GM12878 (cell line): Measurements from ENCODE around the gene CCSER2. TPM values are rescaled to one million over a fixed set of nuclear protein-coding genes. Genes with fewer than 3 reads are reported as not detected.

ENCODE experiments used
- ATAC-seq: fragments of 200-7000 bp; cut with Tn5 transposase; 3 replicates; pipeline ENCODE4 v1.9.1; 2020; ENCODE audit warnings: mild to moderate bottlenecking, moderate library complexity
- BruUV-seq: library from RNA; stranded (reverse); fragments of 400-500 nt; replicated peaks from 2 replicates; lab custom pipeline; 2021; lab: Mats Ljungman, UMichigan
- CTCF ChIA-PET: fragments of 300-600 bp; sonication (Branson Sonifier 250); formaldehyde crosslinking; extraction: SDS; loops from one replicate; lab custom pipeline; 2021; ENCODE audit warnings: inconsistent platforms; lab: Yijun Ruan, JAX
- POLR2A ChIA-PET: fragments of 350-600 bp; formaldehyde crosslinking; extraction: SDS; loops from one replicate; lab custom pipeline; 2021; ENCODE audit warnings: inconsistent platforms; lab: Charles Lee
- RAD21 ChIA-PET: fragments of 300-600 bp; sonication (Branson Sonifier 250); formaldehyde crosslinking; loops from one replicate; lab custom pipeline; 2023; ENCODE audit warnings: antibody characterized with exemption; ENCODE audit not compliant: unreplicated experiment; lab: Charles Lee
- SMC1A ChIA-PET: fragments of 300-600 bp; sonication (Branson Sonifier 250); formaldehyde crosslinking; loops from one replicate; lab custom pipeline; 2023; ENCODE audit not compliant: unreplicated experiment, uncharacterized antibody; lab: Charles Lee
- DNase-seq: peaks from one replicate; pipeline ENCODE4 v3.0.0-alpha.2; 2011; ENCODE audit warnings: low read depth, low spot score
- FAIRE-seq: peaks from 3 replicates; lab custom pipeline; 2011; peaks lifted over from hg19 to GRCh38; lab: Jason Lieb, UNC
- H2AFZ ChIP-seq: 2 replicates; pipeline ENCODE4 v1.6.0; 2011; ENCODE audit warnings: low read depth, low read length, control low read depth; ENCODE audit not compliant: control insufficient read depth
- H3K27ac ChIP-seq: 2 replicates; pipeline ENCODE4 v1.5.1; 2011; ENCODE audit warnings: control low read depth; ENCODE audit not compliant: control insufficient read depth, insufficient read depth
- H3K27me3 ChIP-seq, 2 experiments: replicated peaks in 1 of 2; 2 replicates each; pipeline versions ENCODE4 v1.6.0 to v1.6.1; 2011; ENCODE audit warnings: low read length in 1 of 2; ENCODE audit not compliant: control insufficient read depth in 2 of 2, insufficient read depth in 2 of 2
- H3K36me3 ChIP-seq, 2 experiments: 2 replicates each; pipeline ENCODE4 v1.5.1; 2011; ENCODE audit warnings: low read length in 1 of 2; ENCODE audit not compliant: control insufficient read depth in 2 of 2, insufficient read depth in 2 of 2
- H3K4me1 ChIP-seq: 2 replicates; pipeline ENCODE4 v1.6.1; 2011; ENCODE audit warnings: mild to moderate bottlenecking, low read length, moderate library complexity, mixed read lengths; ENCODE audit not compliant: control insufficient read depth, insufficient read depth
- H3K4me2 ChIP-seq: 2 replicates; pipeline ENCODE4 v1.6.0; 2011; ENCODE audit warnings: control low read depth; ENCODE audit not compliant: control insufficient read depth, insufficient read depth
- H3K4me3 ChIP-seq: fragments of 200-600 bp; sonication (generic); 2 replicates; pipeline ENCODE4 v1.5.1; 2016
- H3K79me2 ChIP-seq: 2 replicates; pipeline ENCODE4 v1.6.0; 2011; ENCODE audit warnings: low read length; ENCODE audit not compliant: control insufficient read depth, insufficient read depth
- H3K9ac ChIP-seq: 2 replicates; pipeline ENCODE4 v1.8.0; 2011; ENCODE audit warnings: low read length, control low read depth, mixed read lengths; ENCODE audit not compliant: control insufficient read depth, insufficient read depth
- H3K9me3 ChIP-seq: replicated peaks from 3 replicates; pipeline ENCODE4 v1.5.1; 2011; ENCODE audit warnings: mild to moderate bottlenecking, low read length; ENCODE audit not compliant: control insufficient read depth, insufficient read depth
- H4K20me1 ChIP-seq: 2 replicates; pipeline ENCODE4 v1.6.0; 2011; ENCODE audit not compliant: control insufficient read depth, insufficient read depth
- BCL11A ChIP-seq: IDR thresholded peaks from 2 replicates; pipeline ENCODE4 v1.6.1; 2011; ENCODE audit warnings: low read depth, low read length
- MXI1 ChIP-seq: fragments of 150-350 bp; IDR thresholded peaks from 2 replicates; pipeline ENCODE4 v1.6.1; 2011; ENCODE audit warnings: low read depth, mild to moderate bottlenecking, inconsistent platforms, low read length, improper control_type of control experiment
- POLR2A ChIP-seq: IDR thresholded peaks from 2 replicates; pipeline ENCODE4 v1.6.1; 2011; ENCODE audit warnings: low read depth, mild to moderate bottlenecking, low read length
- SMC3 ChIP-seq: IDR thresholded peaks from 2 replicates; pipeline ENCODE4 v1.6.1; 2011; ENCODE audit warnings: low read length, improper control_type of control experiment, borderline replicate concordance
- ZBED1 ChIP-seq: IDR thresholded peaks from 2 replicates; pipeline ENCODE4 v1.6.1; 2016; ENCODE audit warnings: borderline replicate concordance
- ZNF687 ChIP-seq: fragments of 450-650 bp; IDR thresholded peaks from 2 replicates; pipeline ENCODE4 v1.6.1; 2017; ENCODE audit warnings: mild to moderate bottlenecking, moderate library complexity
- WGBS: methylation state at CpG from one replicate; pipeline ENCODE4 v1.1.6; 2016; ENCODE audit warnings: low lambda C conversion rate; ENCODE audit not compliant: insufficient replicate concordance, insufficient coverage; ENCODE audit errors: missing lambda C conversion rate; 5-methylcytosine and 5-hydroxymethylcytosine counted together
- in situ Hi-C: fragments of 300-500 bp; cut with MboI; formaldehyde crosslinking; loops from 9 replicates; pipeline ENCODE4 v1.14.3; 2018; ENCODE audit warnings: mixed read lengths
- intact Hi-C: fragments of 100-400 bp; cut with micrococcal nuclease; formaldehyde crosslinking; loops from one replicate; pipeline ENCODE4 v1.14.2; 2022; ENCODE audit not compliant: unreplicated experiment
- polyA plus RNA-seq, 11 experiments: library from polyadenylated mRNA; depleted of rRNA in 4 of 11; unstranded in 6 of 11; stranded (reverse) in 5 of 11; fragments of >200 nt; fragmentation: Nextera tagmentation in 4 of 11; fragmentation: Illumina TruSeq in 1 of 11; extraction: Ambion mirVana in 4 of 11; extraction: Trizol in 1 of 11; gene quantifications; 1 replicate in 1 of 11; 2 replicates in 10 of 11; pipeline versions ENCODE4 v1.2.1 to v1.2.3, GENCODE V29; 2011 to 2016; ENCODE audit warnings: inconsistent platforms in 2 of 11, missing spikeins in 2 of 11, low read depth in 1 of 11
- total RNA-seq, 4 experiments: library from RNA; depleted of rRNA in 3 of 4; stranded (reverse); fragments of >200 nt in 3 of 4; fragmentation: Illumina TruSeq in 1 of 4; extraction: Trizol in 1 of 4; gene quantifications; 2 replicates each; pipeline versions ENCODE4 v1.2.1 to v1.2.3, GENCODE V29; 2013 to 2021
- TF ChIP-seq, protein P1 (sequence below): fragments of 150-350 bp; IDR thresholded peaks from 2 replicates; pipeline ENCODE4 v1.6.1; 2016; ENCODE audit warnings: low read depth, low read length
- TF ChIP-seq, protein P2 (sequence below): IDR thresholded peaks from 2 replicates; pipeline ENCODE4 v1.6.1; 2012; ENCODE audit warnings: mild to moderate bottlenecking, low read depth, low read length

CCSER2 gene
- total and polyA plus RNA-seq, 10 of the 15 experiments (the other 5 are each of a cell fraction or from before 2014, with no cell fraction given) = 4.7 to 18.8 (median 13.2) TPM

- in situ Hi-C loops = no loop called here
- Histone ChIP-seq H3K79me2 (no peaks in the 10 kb centered on the region), H2AFZ (no peak overlapping the region), H3K4me2 (no peak overlapping the region), H3K4me3 (no peak overlapping the region), H4K20me1 (no peaks in the 10 kb centered on the region), H3K27ac (no peak overlapping the region), H3K4me1 (no peaks in the 10 kb centered on the region), H3K9me3 (no peaks in the 10 kb centered on the region), H3K9ac (no peak overlapping the region), H3K36me3 (no peaks in the 10 kb centered on the region), H3K27me3 (no peaks in the 10 kb centered on the region)
- no TSS peak for BruUV-seq
- ATAC-seq (no peak), DNase-seq (no peak), FAIRE-seq (no peak)
- WGBS = 100% methylated on average over 1 of the region's 1 CpG
- POLR2A ChIA-PET = no interaction called here
- intact Hi-C loops = no loop called here
- SMC1A ChIA-PET = no interaction called here
- CTCF ChIA-PET = no interaction called here
- TF ChIP-seq MXI1 (no peak), POLR2A (no peak), SMC3 (no peak), BCL11A (no peak), ZNF687 (no peak), ZBED1 (no peak)
- TF ChIP-seq, protein P1, sequence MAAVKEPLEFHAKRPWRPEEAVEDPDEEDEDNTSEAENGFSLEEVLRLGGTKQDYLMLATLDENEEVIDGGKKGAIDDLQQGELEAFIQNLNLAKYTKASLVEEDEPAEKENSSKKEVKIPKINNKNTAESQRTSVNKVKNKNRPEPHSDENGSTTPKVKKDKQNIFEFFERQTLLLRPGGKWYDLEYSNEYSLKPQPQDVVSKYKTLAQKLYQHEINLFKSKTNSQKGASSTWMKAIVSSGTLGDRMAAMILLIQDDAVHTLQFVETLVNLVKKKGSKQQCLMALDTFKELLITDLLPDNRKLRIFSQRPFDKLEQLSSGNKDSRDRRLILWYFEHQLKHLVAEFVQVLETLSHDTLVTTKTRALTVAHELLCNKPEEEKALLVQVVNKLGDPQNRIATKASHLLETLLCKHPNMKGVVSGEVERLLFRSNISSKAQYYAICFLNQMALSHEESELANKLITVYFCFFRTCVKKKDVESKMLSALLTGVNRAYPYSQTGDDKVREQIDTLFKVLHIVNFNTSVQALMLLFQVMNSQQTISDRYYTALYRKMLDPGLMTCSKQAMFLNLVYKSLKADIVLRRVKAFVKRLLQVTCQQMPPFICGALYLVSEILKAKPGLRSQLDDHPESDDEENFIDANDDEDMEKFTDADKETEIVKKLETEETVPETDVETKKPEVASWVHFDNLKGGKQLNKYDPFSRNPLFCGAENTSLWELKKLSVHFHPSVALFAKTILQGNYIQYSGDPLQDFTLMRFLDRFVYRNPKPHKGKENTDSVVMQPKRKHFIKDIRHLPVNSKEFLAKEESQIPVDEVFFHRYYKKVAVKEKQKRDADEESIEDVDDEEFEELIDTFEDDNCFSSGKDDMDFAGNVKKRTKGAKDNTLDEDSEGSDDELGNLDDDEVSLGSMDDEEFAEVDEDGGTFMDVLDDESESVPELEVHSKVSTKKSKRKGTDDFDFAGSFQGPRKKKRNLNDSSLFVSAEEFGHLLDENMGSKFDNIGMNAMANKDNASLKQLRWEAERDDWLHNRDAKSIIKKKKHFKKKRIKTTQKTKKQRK = no peak
- TF ChIP-seq, protein P2, sequence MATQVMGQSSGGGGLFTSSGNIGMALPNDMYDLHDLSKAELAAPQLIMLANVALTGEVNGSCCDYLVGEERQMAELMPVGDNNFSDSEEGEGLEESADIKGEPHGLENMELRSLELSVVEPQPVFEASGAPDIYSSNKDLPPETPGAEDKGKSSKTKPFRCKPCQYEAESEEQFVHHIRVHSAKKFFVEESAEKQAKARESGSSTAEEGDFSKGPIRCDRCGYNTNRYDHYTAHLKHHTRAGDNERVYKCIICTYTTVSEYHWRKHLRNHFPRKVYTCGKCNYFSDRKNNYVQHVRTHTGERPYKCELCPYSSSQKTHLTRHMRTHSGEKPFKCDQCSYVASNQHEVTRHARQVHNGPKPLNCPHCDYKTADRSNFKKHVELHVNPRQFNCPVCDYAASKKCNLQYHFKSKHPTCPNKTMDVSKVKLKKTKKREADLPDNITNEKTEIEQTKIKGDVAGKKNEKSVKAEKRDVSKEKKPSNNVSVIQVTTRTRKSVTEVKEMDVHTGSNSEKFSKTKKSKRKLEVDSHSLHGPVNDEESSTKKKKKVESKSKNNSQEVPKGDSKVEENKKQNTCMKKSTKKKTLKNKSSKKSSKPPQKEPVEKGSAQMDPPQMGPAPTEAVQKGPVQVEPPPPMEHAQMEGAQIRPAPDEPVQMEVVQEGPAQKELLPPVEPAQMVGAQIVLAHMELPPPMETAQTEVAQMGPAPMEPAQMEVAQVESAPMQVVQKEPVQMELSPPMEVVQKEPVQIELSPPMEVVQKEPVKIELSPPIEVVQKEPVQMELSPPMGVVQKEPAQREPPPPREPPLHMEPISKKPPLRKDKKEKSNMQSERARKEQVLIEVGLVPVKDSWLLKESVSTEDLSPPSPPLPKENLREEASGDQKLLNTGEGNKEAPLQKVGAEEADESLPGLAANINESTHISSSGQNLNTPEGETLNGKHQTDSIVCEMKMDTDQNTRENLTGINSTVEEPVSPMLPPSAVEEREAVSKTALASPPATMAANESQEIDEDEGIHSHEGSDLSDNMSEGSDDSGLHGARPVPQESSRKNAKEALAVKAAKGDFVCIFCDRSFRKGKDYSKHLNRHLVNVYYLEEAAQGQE = no peak
- RAD21 ChIA-PET = no interaction called here
Measured at GRCh38 chr10:84478679-84479078, 150.3 kb downstream of the CCSER2 start.
